ENCODE data around the gene AURKAIP1. TPM values are rescaled to one million over a fixed set of nuclear protein-coding genes. Genes with fewer than 3 reads are reported as not detected.

AURKAIP1 gene
- total and polyA plus RNA-seq, 12 donors, result 44.2 to 317 (median 161) TPM

GRCh38 chr1:1393014-1393413 lies 18.0 kb upstream of the AURKAIP1 start:
- no peak for DNase-seq
- no peak overlapping the region for H3K4me3 ChIP-seq
- no peak for TF ChIP-seq POLR2A (IDR thresholded peaks at IDR 0.05)
- TF ChIP-seq CTCF (IDR thresholded peaks at IDR 0.05), result no peak
- no peaks in the 10 kb centered on the region for H3K9me3 ChIP-seq (replicated peaks in 1 of 3)
- H3K36me3 ChIP-seq (replicated peaks in 1 of 2), result peaks cover 0 to 100% of the 10 kb centered on the region in 2 donors
- 84 to 100% (median 92%) methylated on average over 3 to 4 of the region's 4 CpGs for WGBS, 4 donors
- no peak overlapping the region for H3K27ac ChIP-seq
- peaks cover 1 to 6% of the 10 kb centered on the region in 2 donors for H3K4me1 ChIP-seq (replicated peaks in 1 of 2)
- intact Hi-C loops (cut with DNase I), result no loop called here
- H3K27me3 ChIP-seq, result no peaks in the 10 kb centered on the region

GRCh38 chr1:1391225-1391624 lies 16.2 kb upstream of the AURKAIP1 start:
- Histone ChIP-seq H3K36me3 (replicated peaks in 1 of 2) (peaks cover 0 to 100% of the 10 kb centered on the region in 2 donors), H3K4me3 (no peak overlapping the region), H3K9me3 (replicated peaks in 1 of 3) (no peaks in the 10 kb centered on the region), H3K4me1 (replicated peaks in 1 of 2) (no peaks in the 10 kb centered on the region), H3K27me3 (no peaks in the 10 kb centered on the region), H3K27ac (no peak overlapping the region)
- 80 to 87% (median 83%) methylated on average over 12 of the region's 12 CpGs for WGBS, 4 donors
- no peak for TF ChIP-seq POLR2A (IDR thresholded peaks at IDR 0.05)
- no peak for TF ChIP-seq CTCF (IDR thresholded peaks at IDR 0.05)
- no peak for DNase-seq
- intact Hi-C loops (cut with DNase I), result no loop called here

- no peak for DNase-seq
- no peaks in the 10 kb centered on the region for H3K27me3 ChIP-seq
- H3K4me1 ChIP-seq (replicated peaks in 1 of 2), result no peaks in the 10 kb centered on the region
- whole genome bisulfite sequencing, 4 donors, result 86 to 88% (median 87%) methylated on average over 12 of the region's 12 CpGs
- no peaks in the 10 kb centered on the region for H3K9me3 ChIP-seq (replicated peaks in 1 of 3)
- intact Hi-C loops (cut with DNase I), result no loop called here
- TF ChIP-seq CTCF (IDR thresholded peaks at IDR 0.05) (no peak), POLR2A (IDR thresholded peaks at IDR 0.05) (no peak)
- no peak overlapping the region for H3K27ac ChIP-seq
- H3K36me3 ChIP-seq (replicated peaks in 1 of 2), result peaks cover 0 to 100% of the 10 kb centered on the region in 2 donors
- H3K4me3 ChIP-seq, result no peak overlapping the region
These were observed 15.7 kb upstream of the AURKAIP1 start for GRCh38 chr1:1390675-1391074.

- no peak for DNase-seq
- TF ChIP-seq POLR2A (IDR thresholded peaks at IDR 0.05), result no peak
- TF ChIP-seq CTCF (IDR thresholded peaks at IDR 0.05), result no peak
- no peaks in the 10 kb centered on the region for H3K4me1 ChIP-seq (replicated peaks in 1 of 2)
- H3K36me3 ChIP-seq (replicated peaks in 1 of 2), result peaks cover 0 to 80% of the 10 kb centered on the region in 2 donors
- H3K27ac ChIP-seq, result no peak overlapping the region
- intact Hi-C loops (cut with DNase I), result no loop called here
- no peak overlapping the region for H3K4me3 ChIP-seq
- H3K9me3 ChIP-seq (replicated peaks in 1 of 3), result no peaks in the 10 kb centered on the region
- WGBS, 4 donors, result 94 to 97% (median 96%) methylated on average over 16 of the region's 16 CpGs
- no peaks in the 10 kb centered on the region for H3K27me3 ChIP-seq
These were observed 13.1 kb upstream of the AURKAIP1 start for GRCh38 chr1:1388078-1388472.
